HG03066 (cell line): ENCODE measurements around the gene TTLL10.

Source experiments
- ATAC-seq: cut with Tn5 transposase; IDR thresholded peaks from one replicate; pipeline ENCODE4 v1.9.1; 2021; ENCODE audit warnings: low read depth; ENCODE audit not compliant: unreplicated experiment

Gene TTLL10, protein sequence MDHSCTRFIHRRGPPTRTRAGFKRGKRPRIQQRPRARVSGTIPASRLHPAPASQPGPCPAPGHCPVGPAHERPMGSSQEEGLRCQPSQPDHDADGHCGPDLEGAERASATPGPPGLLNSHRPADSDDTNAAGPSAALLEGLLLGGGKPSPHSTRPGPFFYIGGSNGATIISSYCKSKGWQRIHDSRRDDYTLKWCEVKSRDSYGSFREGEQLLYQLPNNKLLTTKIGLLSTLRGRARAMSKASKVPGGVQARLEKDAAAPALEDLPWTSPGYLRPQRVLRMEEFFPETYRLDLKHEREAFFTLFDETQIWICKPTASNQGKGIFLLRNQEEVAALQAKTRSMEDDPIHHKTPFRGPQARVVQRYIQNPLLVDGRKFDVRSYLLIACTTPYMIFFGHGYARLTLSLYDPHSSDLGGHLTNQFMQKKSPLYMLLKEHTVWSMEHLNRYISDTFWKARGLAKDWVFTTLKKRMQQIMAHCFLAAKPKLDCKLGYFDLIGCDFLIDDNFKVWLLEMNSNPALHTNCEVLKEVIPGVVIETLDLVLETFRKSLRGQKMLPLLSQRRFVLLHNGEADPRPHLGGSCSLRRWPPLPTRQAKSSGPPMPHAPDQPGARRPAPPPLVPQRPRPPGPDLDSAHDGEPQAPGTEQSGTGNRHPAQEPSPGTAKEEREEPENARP

DNA sequence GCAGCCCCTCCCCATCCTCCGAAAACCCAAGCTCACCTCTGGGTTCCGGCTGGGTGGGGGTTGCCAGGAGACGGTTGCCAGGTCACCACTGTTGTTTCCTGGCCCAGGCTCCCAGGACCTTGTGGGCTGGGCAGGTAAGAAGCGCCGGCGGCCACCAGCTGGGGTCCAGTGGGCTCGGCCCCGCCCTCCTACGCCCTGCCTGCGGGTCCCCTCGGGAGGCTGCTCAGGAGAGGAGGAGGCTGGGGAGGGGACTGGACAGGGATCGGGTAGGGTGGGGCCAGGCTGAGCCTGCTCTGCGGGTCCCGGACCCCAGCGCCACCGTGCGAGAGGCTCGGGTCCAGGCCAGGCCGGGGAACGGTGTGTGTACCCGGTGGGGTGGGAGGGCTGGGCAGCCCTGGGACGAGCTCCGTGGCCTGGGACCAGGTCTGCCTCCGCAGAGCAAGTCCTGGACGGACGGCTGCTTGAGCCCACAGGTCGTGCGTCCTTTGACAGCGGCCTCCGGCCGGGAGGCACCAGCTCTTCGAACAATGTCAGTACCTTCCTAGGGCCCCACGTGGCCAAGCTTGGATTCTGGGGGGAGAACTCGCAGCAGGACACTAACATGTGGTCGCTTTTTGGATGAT lies at the start of gene TTLL10:
Gene TTLL10, plus strand, starts transcription at position 88 of the 623 bp plus-strand sequence. CDS start 5,336 bp downstream, outside the sequence.
- no peak for ATAC-seq

DNA sequence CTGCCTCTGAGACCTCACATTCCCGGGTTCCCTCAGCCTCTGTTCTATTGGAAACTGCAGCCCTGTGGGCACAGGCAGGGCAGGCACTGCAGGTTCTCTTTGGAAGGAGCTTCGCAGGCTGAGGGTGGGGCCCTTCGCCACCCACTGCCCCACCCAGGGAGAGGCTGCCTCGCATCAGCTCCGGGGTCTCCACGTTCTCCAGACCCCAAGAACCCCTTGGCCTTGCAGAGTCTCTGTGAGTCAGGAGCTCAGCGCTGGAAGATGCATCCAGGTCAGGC lies 49.2 kb upstream of the TTLL10 start:
- ATAC-seq, result no peak

DNA sequence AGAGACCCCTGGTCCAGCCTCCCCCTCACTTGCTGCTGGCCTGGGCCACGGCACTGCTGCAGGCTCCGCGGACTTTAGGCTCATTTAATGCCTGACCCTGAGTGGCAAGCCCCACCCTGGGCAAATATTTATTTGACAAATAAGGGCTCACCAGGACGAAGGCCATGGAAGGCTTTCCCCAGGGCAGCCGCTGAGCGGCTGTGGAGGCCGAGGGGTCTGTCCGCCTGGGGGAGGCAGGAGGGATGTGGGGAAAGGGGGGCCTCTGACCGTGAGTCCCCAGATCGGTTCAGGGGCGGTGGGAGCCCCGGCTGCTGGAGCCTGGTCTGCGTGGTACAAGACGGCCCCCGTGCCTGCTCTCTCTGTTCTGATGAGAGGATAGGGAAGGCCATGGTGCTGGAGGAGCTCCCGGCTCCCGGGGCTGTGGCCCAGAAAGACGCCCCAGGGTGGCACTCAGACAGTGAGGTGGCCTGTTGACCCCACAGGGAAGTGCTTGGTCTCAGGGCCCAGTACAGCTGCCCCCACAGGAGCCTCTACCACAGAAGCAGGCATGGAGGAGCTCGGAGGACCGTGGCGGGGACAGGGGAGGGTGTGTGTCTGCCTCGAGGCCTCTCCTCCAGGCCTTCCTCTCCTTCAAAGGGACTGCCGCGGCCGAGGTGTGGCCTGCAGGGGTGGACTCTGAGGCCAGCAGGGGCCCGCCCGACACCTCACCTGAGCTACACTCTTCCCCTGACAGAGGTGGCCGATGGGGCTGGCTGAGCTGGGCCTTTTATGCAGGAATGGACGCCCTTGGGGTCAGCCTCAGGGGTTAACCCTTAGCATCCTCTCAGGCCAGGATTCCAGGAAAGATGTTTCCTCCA lies 48.7 kb upstream of the TTLL10 start:
- ATAC-seq, result no peak

DNA sequence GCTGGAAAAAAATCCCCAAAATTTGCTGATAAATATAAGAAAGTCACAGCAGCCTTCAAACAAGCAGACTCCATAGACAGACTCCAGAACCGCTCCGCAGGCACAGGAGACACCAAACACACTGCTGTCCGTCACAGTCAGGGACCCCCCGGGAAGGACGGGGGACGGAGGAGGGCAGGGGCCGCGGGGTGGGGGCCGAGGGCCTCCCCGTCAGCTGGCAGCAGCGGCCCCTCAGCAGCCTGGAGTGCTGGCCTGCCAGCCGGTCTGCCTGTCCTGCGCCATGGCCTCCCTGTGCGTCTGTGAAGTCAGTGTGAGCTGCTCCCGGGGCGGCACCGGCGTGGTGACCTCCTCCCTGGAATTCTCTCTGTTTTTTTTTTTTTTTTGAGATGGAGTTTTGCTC lies 47.7 kb upstream of the TTLL10 start:
- ATAC-seq, result no peak

DNA sequence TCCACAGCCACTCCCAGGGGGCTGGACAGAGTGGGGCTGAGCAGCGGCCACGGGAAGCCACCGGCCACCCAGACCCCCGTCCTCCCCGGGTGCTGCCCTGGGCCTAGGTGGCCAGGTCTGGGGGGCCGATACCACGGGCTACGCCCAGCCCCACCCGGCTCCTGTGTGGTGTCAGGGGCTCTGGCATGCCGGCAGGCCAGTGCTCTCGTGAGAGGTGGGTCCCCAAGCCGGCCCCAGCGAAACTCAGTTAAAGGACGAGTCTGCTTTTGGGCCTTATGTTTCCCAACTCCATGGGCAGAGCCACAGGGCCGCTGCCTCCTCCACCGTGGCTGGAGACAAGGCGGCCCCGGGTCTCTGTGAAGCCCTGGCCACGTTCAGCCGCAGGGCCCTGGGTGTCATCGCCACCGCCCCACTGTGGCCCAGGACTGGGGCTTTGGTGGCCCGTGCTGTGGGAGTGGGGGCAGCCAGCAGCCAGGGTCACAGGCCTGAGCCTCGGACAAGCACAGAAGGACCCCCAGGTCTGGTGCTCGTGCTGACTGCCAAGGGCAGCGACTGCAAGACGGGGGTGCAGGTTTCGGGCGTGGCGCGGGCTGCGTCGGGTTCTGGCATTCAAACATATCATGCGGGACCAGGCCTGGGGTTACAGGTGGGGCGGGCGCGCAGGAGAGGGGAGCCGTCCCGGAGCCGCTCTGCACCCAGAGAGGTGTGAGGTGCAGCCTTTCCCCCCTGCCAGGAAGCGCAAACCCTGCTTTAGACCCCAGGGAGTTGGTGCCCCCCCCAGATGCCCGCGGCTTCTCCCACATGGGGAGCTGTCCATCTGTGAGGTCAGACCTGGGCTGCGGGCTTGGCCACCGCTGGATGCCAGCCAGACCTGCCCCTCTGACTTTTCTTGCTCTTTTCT lies 45.9 kb upstream of the TTLL10 start:
- ATAC-seq, result no peak

DNA sequence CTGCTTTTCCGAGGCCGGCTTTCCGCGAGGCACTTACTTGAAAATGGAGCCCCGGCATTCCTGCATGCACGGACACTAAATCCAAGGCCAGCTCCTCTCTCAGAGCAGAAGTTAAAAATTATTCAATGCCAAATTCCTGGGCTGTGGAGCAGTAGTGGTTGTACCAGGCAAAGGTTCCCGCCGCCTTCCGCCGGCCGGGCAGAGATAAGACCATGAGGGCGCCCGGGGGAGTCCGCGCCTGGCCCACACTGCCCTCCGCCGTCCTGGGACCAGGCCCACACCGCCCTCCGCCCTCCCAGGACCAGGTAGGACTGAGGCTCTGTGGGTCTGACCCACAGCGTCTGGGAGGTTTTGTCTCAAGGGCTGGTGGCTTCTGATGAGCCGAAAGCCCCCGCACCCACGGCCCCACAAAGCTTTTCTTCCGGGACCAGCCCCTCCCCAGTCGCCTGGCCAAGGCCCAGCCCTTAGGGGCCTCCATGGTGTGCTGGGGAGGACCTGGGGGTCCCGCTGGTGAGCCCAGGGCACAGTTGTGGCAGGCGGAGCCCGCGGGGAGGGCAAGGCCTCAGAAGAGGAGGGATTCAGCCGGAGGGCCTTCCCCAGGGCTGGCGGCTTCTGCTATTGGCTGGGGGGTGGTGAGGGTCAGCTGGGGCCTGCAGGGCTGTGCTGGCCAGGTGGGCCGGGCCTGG lies 45.1 kb upstream of the TTLL10 start:
- no peak for ATAC-seq

DNA sequence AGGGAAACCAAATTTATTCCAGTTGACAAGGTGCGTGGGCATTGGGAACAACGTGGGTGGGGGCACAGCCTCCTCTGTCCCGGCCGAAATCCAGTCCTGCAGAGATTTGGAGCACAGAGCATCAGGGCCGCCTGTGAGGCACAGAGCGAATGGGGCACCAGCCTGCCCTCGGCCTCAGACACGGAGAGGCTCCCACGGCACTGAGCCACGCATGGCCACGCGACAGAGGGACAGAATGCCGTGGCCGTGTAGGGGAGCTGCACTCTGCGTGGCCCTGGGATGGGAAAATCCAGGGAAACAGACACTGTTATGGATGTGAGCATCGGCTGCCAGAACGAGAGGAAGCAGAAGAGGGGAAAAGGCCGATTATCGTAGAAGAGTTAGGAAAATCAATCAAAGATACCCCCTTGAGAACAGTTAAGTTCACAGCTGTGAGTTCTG lies 44.3 kb upstream of the TTLL10 start:
- ATAC-seq, result no peak

DNA sequence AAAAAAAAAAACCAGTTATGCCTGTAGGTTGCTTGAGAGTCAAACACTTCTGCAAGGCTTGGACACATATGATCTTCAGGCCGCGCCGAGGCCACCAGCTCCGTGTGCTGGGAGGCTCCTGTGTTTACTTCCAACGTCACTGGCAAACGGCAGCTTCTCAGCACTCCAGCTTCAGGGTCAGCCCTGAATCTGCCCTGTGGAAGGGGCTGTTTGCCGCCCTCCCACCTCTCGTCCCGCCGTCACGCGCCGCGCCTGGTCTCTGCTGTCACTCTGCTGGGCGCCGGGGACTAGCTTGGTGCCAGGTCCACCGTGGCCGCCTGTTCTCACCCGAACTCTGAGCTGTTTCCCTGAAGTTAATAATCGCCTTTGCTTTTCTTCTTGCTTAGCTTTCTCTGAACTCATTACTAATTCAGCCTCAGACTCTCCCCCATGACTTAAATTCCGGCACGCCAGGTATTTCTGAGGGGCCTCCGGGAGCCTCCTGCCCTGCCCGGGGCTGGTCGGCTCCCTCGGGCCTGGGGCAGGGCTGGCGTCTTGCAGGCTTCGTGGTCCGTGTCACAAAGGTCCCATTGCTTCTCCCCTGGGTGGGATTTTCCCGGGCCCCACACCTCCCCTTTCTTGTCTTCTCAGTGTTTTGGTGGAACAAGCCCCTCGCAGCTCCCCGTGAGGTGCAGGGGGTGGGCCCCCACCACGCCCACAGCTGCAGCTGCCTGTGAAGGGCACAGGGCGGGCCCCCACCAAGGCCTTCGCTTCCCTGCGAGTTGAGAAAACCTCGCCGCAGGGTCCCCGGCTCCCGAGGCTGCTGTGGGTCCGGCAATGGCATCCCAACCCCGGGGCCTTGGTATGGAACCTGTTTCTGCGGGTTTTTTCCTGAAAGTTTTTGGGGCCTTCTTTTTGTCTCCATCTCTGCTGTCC lies 43.2 kb upstream of the TTLL10 start:
- ATAC-seq, result no peak

DNA sequence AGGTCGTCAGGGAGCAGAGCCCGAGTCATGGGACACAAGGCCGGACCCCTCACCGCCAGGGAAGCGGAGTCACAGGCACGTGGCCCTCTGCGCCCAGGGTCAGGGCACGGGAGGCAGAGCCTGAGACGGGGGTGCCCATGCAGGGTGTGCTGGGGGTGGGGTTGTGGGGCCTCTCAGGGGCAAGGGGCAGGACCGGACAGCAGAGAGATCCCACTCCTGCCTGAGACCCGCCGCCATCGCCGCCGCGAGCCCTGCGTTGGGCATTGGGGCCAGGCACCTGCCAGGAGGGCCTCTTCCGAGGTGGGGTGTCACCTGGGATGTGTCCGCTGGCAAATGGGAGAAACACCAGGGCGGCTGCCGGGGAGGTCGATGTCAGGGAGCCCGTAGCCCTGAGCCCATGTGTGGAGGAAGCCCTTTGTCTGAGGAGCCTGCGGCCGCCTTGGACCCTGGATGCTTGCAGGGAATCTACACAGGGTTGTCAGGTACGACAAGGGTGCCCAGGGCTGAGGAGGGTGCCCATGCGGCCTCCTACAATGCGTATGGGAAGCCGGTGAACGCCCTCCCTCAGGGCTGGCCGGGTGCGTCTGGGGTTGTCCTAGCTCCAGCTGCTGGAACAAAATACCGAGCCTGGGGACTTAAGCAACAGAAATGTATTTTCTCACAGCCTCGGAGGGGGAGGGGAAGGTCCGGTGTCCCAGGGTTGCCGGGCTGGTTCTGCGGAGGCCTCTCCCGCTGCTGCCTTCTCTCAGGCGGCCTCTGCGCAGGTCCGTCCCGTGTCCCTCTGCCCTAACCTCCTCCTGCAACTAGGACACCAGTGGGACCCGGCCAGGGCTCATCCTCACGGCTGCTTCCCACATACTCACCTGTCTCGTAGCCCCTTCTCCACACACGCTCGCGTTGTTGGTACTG lies 41.4 kb upstream of the TTLL10 start:
- no peak for ATAC-seq

DNA sequence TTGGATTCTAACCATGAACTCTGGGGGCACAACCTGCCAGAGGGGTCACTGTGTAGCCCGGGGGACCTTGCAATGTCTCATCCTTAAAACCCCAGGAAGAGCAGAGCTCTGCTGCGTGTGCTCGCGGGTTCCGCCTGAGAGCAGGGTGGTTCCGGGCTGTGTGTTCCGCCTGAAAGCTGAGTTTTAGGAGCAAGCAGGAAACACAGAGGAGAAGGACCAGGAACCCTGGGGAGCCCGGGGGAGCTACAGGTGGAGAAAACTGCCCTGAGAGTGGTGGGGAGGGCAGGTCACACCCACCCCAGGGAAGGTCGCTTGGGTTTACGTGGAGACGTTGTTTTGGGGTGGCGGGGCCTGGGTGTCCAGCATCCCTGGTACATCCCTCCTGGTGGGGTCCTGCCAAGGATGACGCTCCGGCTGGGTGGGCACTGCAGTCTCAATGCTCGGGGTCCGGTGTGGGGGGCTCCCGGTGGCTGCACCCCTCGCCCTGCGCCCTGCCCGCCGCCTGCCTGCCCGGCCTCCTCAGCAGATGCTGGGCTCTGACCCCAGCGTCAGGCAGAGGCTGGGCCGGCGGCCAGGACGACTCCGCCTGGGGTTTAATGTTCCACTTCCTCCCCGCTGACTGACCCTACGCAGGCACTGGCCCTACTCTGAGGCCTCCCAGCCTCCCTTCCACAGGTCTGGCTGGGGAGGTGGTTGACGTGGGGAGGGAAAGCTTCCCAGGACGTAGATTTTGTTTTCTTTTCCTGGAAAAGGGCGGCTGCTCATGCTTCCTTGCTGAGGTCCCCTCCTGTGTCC lies 40.5 kb upstream of the TTLL10 start:
- no peak for ATAC-seq

DNA sequence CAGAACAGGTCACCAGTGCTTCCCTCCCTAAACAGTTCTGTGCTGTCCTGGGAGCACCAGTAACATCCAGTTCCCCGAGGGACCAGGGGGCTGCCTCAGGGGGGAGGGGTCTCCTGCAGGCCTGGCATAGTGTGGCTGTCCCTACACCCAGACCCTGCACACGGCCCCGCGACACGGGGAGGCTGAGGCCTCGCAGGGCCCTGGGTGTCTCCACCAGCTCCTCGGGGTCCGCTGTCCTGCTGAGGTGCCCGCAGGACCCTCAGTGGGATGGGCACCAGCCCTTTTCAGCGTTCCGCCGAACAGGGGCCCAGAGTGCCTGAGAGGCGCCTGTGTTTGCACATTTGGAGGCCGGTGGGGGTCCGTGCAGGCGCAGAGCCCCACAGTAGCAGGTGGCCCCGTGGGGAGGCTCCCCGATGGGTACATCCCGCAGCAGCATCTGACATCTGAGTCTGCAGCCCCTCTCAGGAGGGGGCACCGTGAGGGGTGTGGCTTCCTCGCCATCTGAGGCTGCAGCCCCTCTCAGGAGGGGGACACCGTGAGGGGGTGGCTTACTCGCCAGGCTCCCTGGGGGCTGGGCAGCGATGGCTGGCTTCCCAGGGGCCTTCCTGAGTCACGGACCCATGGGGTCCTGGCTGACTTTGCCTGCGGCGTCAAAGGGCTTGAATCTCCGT lies 39.2 kb upstream of the TTLL10 start:
- ATAC-seq, result no peak

DNA sequence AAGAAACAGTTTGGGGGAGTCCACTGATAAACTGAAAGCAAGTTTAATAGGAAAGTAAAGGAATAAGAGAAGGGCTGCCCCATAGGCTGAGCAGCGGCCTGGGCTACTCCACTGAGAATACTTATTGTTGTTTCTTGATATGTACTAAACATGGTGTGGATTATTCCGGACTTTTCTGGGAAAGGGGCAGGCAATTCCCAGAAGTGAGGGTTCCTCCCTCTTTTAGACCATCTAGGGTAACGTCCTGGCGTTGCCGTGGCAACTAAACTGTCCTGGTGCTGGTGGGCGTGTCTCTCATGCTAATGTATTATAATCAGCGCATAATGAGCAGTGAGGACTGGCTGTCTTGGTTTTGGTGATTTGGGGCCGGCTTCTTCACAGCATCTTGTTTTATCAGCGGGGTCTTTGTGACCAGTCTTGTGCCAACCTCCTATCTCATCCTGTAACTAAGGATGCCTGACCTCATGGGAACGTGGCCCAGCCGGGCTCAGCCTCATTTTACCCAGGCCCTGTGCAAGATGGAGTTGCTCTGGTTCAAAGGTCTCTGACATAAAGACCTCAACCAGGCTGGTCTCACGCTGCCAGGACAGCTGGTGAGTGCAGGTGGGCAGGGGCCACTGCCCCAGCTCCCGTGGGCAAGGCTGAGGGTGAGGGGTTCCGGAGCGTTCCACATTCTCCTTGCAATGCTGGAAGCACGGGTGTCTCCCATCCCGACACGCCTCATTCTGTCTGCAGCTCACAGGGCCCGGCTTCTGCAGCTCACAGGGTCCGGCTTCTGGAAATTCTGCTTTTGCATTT lies 38.1 kb upstream of the TTLL10 start:
- no peak for ATAC-seq

DNA sequence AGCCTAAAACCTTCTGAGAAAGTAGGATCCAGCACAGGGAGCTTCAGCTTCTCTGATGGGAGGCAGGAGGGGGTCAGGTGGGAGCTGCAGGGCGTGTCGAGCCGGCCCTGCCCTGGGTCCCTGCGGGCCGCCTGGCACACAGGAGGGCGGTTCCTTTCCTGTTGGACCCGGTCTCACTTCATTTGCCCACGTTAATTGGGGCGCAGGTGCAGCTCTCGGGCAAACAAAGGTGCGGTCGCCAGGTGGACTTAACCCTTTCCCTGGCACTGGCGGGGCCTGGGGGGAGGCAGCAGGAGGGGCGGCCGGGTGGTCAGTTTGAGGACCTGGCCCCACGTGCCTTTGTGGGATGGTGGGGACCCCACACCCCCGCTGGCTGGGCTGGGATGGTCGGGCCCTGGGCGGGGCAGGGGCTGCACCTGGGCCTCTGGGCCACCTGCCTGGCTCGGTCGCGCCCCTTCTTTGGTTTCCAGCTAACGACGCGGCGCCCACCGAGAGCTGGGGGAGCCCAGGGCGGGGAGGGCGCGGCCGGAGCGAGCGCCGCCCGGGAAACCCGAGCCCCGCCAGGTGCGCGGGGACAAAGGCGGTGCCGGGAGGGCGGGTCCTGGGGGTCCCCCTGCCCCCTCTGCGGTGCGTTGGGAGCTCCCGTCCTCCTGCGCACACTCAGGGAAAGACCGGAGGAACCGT lies 37.0 kb upstream of the TTLL10 start:
- no peak for ATAC-seq

DNA sequence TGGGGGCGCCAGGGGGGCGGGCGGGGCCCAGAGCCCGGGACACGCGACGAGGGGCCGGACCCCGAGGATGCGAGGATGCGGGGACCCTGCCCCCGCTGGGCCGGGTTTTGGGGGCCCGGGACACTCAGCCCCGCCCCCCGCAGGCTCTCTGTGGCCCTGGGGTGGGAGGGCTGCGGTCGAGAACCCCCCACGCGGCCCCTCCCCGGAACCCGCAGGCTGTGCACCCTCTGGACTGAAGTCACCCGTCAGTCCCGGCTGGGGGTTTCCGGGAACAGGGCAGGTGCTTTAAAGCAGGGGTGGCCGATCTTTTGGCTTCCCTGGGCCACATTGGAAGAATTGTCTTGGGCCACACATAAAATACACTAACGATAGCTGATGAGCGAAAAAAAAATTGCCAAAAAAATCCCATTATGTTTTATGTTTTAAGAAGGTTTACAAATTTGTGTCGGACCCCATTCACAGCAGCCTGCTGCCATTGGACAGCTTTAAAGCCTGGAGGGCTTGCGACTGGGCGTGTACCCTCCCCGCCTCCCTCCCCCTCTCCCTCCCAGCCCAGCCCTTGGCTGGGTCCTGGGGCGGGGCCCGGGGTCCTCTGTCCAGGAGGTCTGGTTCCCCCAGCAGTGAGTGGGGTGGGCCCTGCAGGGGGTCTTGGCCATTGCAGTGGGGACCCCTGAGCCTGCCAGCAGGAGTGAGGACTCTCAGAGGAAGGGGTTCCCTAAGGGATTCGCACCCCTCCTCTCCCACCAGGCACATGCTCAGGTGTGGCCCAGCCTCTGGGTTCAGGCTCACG lies 36.2 kb upstream of the TTLL10 start:
- ATAC-seq, result no peak
